GM15510 (cell line): ENCODE data around the gene LENG8.

Source experiments
- POLR2A ChIP-seq: IDR thresholded peaks from 3 replicates; pipeline ENCODE4 v1.6.1; 2011; ENCODE audit warnings: borderline replicate concordance; ENCODE audit not compliant: insufficient read length; ENCODE audit errors: extremely low read depth

Gene LENG8

GRCh38 chr19:54477650-54478049 lies 28.7 kb downstream of the LENG8 start:
- no peak for TF ChIP-seq POLR2A

GRCh38 chr19:54478677-54479266 lies 29.8 kb downstream of the LENG8 start:
- TF ChIP-seq POLR2A: no peak

GRCh38 chr19:54480051-54480450 lies 31.1 kb downstream of the LENG8 start:
- no peak for TF ChIP-seq POLR2A

GRCh38 chr19:54481326-54481930 lies 32.4 kb downstream of the LENG8 start:
- TF ChIP-seq POLR2A: no peak

GRCh38 chr19:54482889-54483288 lies 33.9 kb downstream of the LENG8 start:
- no peak for TF ChIP-seq POLR2A

- no peak for TF ChIP-seq POLR2A
These were observed 35.5 kb downstream of the LENG8 start for GRCh38 chr19:54484451-54484850.

GRCh38 chr19:54485851-54486250 lies 36.9 kb downstream of the LENG8 start:
- no peak for TF ChIP-seq POLR2A

- TF ChIP-seq POLR2A: no peak
These were observed 40.3 kb downstream of the LENG8 start for GRCh38 chr19:54489341-54489740.

- no peak for TF ChIP-seq POLR2A
These were observed 40.8 kb downstream of the LENG8 start for GRCh38 chr19:54489766-54490165.

GRCh38 chr19:54492568-54492967 lies 43.6 kb downstream of the LENG8 start:
- TF ChIP-seq POLR2A: no peak

- TF ChIP-seq POLR2A: no peak
These were observed 45.1 kb downstream of the LENG8 start for GRCh38 chr19:54493967-54494585.

- no peak for TF ChIP-seq POLR2A
These were observed 53.6 kb downstream of the LENG8 start, which contains the start of gene LAIR2 for GRCh38 chr19:54502518-54503048. LAIR2 (plus strand) TSS chr19:54502831; CDS start chr19:54502919, 88 bp downstream.

GRCh38 chr19:54506079-54506478 lies 57.1 kb downstream of the LENG8 start:
- TF ChIP-seq POLR2A: no peak

- no peak for TF ChIP-seq POLR2A
These were observed 58.8 kb downstream of the LENG8 start for GRCh38 chr19:54507824-54508223.
